Omental fat pad (tissue), 4 donors: ENCODE data around the gene SNPH. TPM values are rescaled to one million over a fixed set of nuclear protein-coding genes. Genes with fewer than 3 reads are reported as not detected.
"Not testable (repeated sequence)": the region's sequence is repeated elsewhere in the genome, so short reads cannot be mapped to it uniquely, and the experiment has no call there.

Experiments
- ATAC-seq: fragments of 150-250 bp; one replicate; pipeline ENCODE4 v1.9.1; 2016; ENCODE audit warnings: mild to moderate bottlenecking, moderate library complexity; ENCODE audit not compliant: low FRiP score
- DNase-seq: peaks from one replicate; pipeline ENCODE4 v3.0.0-alpha.2; 2019; ENCODE audit warnings: low spot score
- CTCF ChIP-seq, 3 donors: fragments of 450-650 bp; IDR thresholded peaks; one replicate each; pipeline ENCODE4 v1.5.1; 2016 to 2017; ENCODE audit warnings: antibody characterized with exemption in 3 of 3, mild to moderate bottlenecking in 3 of 3, moderate library complexity in 2 of 3
- total RNA-seq, 4 donors: library from RNA; depleted of rRNA; stranded (reverse); fragments of >200 nt; gene quantifications; one replicate each; pipeline ENCODE4 v1.1.0, GENCODE V29; 2016

The SNPH gene
- total RNA-seq, 4 donors from 2014 or later: 2.0 to 3.9 (median 2.5) TPM

- DNase-seq (no peak), ATAC-seq (no peak)
- TF ChIP-seq CTCF (IDR thresholded peaks at IDR 0.05): no peak
Measured at GRCh38 chr20:1247689-1248088, 18.4 kb upstream of the SNPH start.

GRCh38 chr20:1250282-1250681 lies 15.8 kb upstream of the SNPH start:
- ATAC-seq, DNase-seq: not testable (repeated sequence)

GRCh38 chr20:1252416-1252815 lies 13.7 kb upstream of the SNPH start:
- no peak for DNase-seq
- no peak for TF ChIP-seq CTCF (IDR thresholded peaks at IDR 0.05)
- no peak for ATAC-seq

DNA sequence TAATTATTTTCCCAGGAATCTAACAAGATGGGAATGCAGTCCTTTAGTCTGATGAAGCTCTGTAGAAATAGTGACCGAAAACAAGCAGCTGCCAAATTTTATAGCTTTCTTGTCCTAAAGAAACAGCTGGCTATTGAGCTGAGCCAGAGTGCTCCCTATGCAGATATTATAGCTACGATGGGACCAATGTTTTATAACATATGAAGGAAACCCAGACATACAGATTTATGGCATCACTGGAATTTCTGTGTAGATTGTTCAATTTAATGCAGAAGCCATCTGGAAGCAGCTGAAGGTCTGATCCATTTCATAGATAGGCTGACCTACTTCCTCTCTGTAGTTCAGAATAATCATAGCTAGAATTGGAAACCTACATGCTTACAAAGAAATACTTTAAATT lies 11.8 kb upstream of the SNPH start:
- no peak for TF ChIP-seq CTCF (IDR thresholded peaks at IDR 0.05)
- DNase-seq (no peak), ATAC-seq (no peak)

- TF ChIP-seq CTCF (IDR thresholded peaks at IDR 0.05): no peak
- DNase-seq (no peak), ATAC-seq (no peak)
Measured at GRCh38 chr20:1255675-1256074, 10.4 kb upstream of the SNPH start.

DNA sequence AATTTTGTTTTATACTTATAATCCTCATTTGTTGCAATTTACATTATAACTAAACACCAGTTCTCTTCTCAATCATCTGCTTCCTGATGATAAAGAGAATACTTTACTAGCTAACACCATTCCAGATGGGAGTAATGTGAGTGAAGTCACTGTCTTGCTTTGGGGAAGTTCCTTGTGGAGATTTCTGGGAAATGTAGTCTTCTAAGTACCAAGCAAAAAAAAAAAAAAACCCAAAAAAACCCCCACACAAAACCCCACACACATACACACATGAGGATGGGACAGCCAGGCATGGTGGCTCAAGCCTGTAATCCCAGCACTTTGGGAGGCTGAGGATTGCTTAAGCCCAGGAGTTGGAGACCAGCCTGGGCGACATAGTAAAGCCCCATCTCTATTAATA lies 2.2 kb upstream of the SNPH start:
- no peak for ATAC-seq
- DNase-seq: no peak
- no peak for TF ChIP-seq CTCF (IDR thresholded peaks at IDR 0.05)

DNA sequence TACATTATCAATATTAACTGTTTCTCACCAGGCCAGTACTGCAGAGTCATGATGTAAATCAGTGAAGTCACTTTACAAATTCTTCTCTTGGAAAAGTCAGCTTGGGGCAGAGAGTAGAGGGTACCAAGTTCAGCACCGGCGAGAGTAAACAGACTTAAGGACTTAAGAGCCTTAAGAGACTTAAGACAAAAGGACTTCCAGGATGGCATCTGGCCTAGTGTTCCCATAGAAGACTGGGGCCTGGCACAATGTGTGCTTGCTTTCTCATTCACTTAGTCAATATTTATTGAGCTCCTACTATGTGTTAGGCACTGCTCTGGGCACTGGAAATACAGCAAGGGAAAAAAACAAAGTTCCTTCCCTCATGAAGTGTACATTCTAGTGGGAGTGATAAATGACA lies 1.4 kb upstream of the SNPH start:
- DNase-seq (no peak), ATAC-seq (no peak)
- TF ChIP-seq CTCF (IDR thresholded peaks at IDR 0.05): no peak
